GM21786 (cell line): ENCODE data around the gene THY1.
"Not testable (repeated sequence)": the region's sequence is repeated elsewhere in the genome, so short reads cannot be mapped to it uniquely, and the experiment has no call there.

Experiments
- ATAC-seq: cut with Tn5 transposase; IDR thresholded peaks from one replicate; pipeline ENCODE4 v1.9.1; 2021; ENCODE audit not compliant: unreplicated experiment

Gene THY1

GRCh38 chr11:119445850-119446249 is 22.9 kb upstream of the THY1 start:
- no peak for ATAC-seq

GRCh38 chr11:119445379-119445778 is 22.4 kb upstream of the THY1 start:
- no peak for ATAC-seq

- ATAC-seq = no peak
These were observed 18.9 kb upstream of the THY1 start for GRCh38 chr11:119441898-119442243.

- no peak for ATAC-seq
These were observed 15.6 kb upstream of the THY1 start for GRCh38 chr11:119438599-119438998.

- ATAC-seq = not testable (repeated sequence)
These were observed 14.5 kb upstream of the THY1 start for GRCh38 chr11:119437521-119437920.

- no peak for ATAC-seq
These were observed 13.7 kb upstream of the THY1 start for GRCh38 chr11:119436711-119437110.

GRCh38 chr11:119436093-119436492 is 13.1 kb upstream of the THY1 start:
- ATAC-seq = no peak

GRCh38 chr11:119434591-119435330 is 11.8 kb upstream of the THY1 start:
- ATAC-seq = no peak

GRCh38 chr11:119433358-119433725 is 10.4 kb upstream of the THY1 start:
- ATAC-seq = no peak

- no peak for ATAC-seq
These were observed 9.7 kb upstream of the THY1 start for GRCh38 chr11:119432484-119433357.

- no peak for ATAC-seq
These were observed 8.6 kb upstream of the THY1 start for GRCh38 chr11:119431523-119431922.

- ATAC-seq = no peak
These were observed 4.3 kb upstream of the THY1 start for GRCh38 chr11:119427279-119427678.

GRCh38 chr11:119426142-119426541 is 3.2 kb upstream of the THY1 start:
- no peak for ATAC-seq

GRCh38 chr11:119424775-119425174 is 1.8 kb upstream of the THY1 start:
- no peak for ATAC-seq

- no peak for ATAC-seq
These were observed 1.3 kb upstream of the THY1 start for GRCh38 chr11:119424276-119424675.

- no peak for ATAC-seq
These were observed 710 bp upstream of the THY1 start for GRCh38 chr11:119423509-119424254.

GRCh38 chr11:119421941-119422808 is 797 bp downstream of the THY1 start:
- no peak for ATAC-seq

- ATAC-seq = no peak
These were observed 1.6 kb downstream of the THY1 start for GRCh38 chr11:119421351-119421750.

GRCh38 chr11:119420631-119421030 is 2.3 kb downstream of the THY1 start:
- ATAC-seq = no peak

- ATAC-seq = no peak
These were observed 3.0 kb downstream of the THY1 start for GRCh38 chr11:119419834-119420492.
